Endothelial cell of umbilical vein (primary cell): ENCODE measurements around the gene EGF. TPM values are rescaled to one million over a fixed set of nuclear protein-coding genes. Genes with fewer than 3 reads are reported as not detected.

ENCODE experiments used
- BruUV-seq: library from RNA; stranded (reverse); fragments of 400-500 nt; replicated peaks from 2 replicates; lab custom pipeline; 2021; lab: Mats Ljungman, UMichigan
- CTCF ChIA-PET: fragments of 300-600, 350-600 bp; sonication (Branson Sonifier 250); formaldehyde crosslinking; loops from one replicate; lab custom pipeline; 2021; ENCODE audit warnings: antibody characterized with exemption, inconsistent platforms; lab: Charles Lee
- POLR2A ChIA-PET: fragments of 300-600, 350-600 bp; sonication (Branson Sonifier 250); formaldehyde crosslinking; loops from one replicate; lab custom pipeline; 2021; ENCODE audit warnings: antibody characterized with exemption, inconsistent platforms; lab: Charles Lee
- DNase-seq: peaks from one replicate; pipeline ENCODE4 v3.0.0-alpha.2; 2011; ENCODE audit warnings: low read depth, low spot score
- FAIRE-seq: peaks from 2 replicates; lab custom pipeline; 2011; peaks lifted over from hg19 to GRCh38; lab: Jason Lieb, UNC
- H2AFZ ChIP-seq: 2 replicates; pipeline ENCODE4 v1.6.0; 2012; ENCODE audit warnings: low read depth, low read length, control low read depth, inconsistent platforms
- H3K27ac ChIP-seq: 2 replicates; pipeline ENCODE4 v1.5.1; 2011; ENCODE audit warnings: low read depth, mild to moderate bottlenecking, control low read depth, low read length, moderate library complexity; ENCODE audit not compliant: insufficient read depth
- H3K27me3 ChIP-seq, 2 experiments: 2 replicates each; pipeline versions ENCODE4 v1.6.0 to v1.6.1; 2011; ENCODE audit warnings: low read length in 2 of 2, mixed read lengths in 1 of 2; ENCODE audit not compliant: control insufficient read depth in 2 of 2, insufficient read depth in 2 of 2
- H3K36me3 ChIP-seq, 2 experiments: 2 replicates in 1 of 2; 3 replicates in 1 of 2; pipeline ENCODE4 v1.5.1; 2011; ENCODE audit warnings: low read length in 2 of 2, mild to moderate bottlenecking in 1 of 2, moderate library complexity in 1 of 2; ENCODE audit not compliant: control insufficient read depth in 2 of 2, insufficient read depth in 2 of 2; ENCODE audit errors: extremely low read depth in 1 of 2
- H3K4me1 ChIP-seq: 3 replicates; pipeline ENCODE4 v1.5.1; 2011; ENCODE audit warnings: mild to moderate bottlenecking, low read length; ENCODE audit not compliant: control insufficient read depth, insufficient read depth; ENCODE audit errors: extremely low read depth
- H3K4me2 ChIP-seq: 2 replicates; pipeline ENCODE4 v1.6.1; 2011; ENCODE audit warnings: low read length, control low read depth, mixed read lengths; ENCODE audit not compliant: insufficient read depth
- H3K4me3 ChIP-seq, 3 experiments: fragments of 200-600 bp in 1 of 3; sonication (generic), shearing (Covaris generic) in 1 of 3; replicated peaks in 1 of 3; 2 replicates each; pipeline ENCODE4 v1.5.1; 2011 to 2016; ENCODE audit warnings: control low read depth in 3 of 3, low read length in 3 of 3, mild to moderate bottlenecking in 2 of 3, inconsistent platforms in 1 of 3, low read depth in 1 of 3, moderate library complexity in 1 of 3; ENCODE audit not compliant: insufficient read depth in 1 of 3
- H3K79me2 ChIP-seq: 2 replicates; pipeline ENCODE4 v1.6.0; 2012; ENCODE audit warnings: low read length, inconsistent platforms; ENCODE audit not compliant: control insufficient read depth, insufficient read depth
- H3K9ac ChIP-seq: replicated peaks from 2 replicates; pipeline ENCODE3; 2011; ENCODE audit warnings: low read length, control low read depth; ENCODE audit not compliant: insufficient read depth; ENCODE audit errors: extremely low read depth
- H3K9me1 ChIP-seq: replicated peaks from 3 replicates; pipeline ENCODE4 v1.6.0; 2011; ENCODE audit warnings: mild to moderate bottlenecking, low read length; ENCODE audit not compliant: control insufficient read depth, insufficient read depth; ENCODE audit errors: extremely low read depth
- H3K9me3 ChIP-seq: replicated peaks from 2 replicates; pipeline ENCODE4 v1.5.1; 2012; ENCODE audit warnings: low read length, inconsistent platforms; ENCODE audit not compliant: control insufficient read depth, insufficient read depth
- H4K20me1 ChIP-seq: replicated peaks from 2 replicates; pipeline ENCODE3; 2011; ENCODE audit warnings: mild to moderate bottlenecking, low read length; ENCODE audit not compliant: control insufficient read depth, insufficient read depth; ENCODE audit errors: extremely low read depth
- EZH2 ChIP-seq: IDR thresholded peaks from 2 replicates; pipeline ENCODE4 v1.6.1; 2012; ENCODE audit warnings: borderline replicate concordance, low read depth, mild to moderate bottlenecking, moderate library complexity, low read length, inconsistent platforms; ENCODE audit not compliant: severe bottlenecking
- FOS ChIP-seq: IDR thresholded peaks from 2 replicates; pipeline ENCODE4 v1.6.1; 2011; ENCODE audit warnings: mild to moderate bottlenecking, low read length, moderate library complexity, borderline replicate concordance; ENCODE audit not compliant: insufficient read depth
- GATA2 ChIP-seq: IDR thresholded peaks from 2 replicates; pipeline ENCODE4 v1.7.0; 2011; ENCODE audit warnings: low read depth, mild to moderate bottlenecking, moderate library complexity, mixed read lengths, low read length; ENCODE audit not compliant: insufficient read length, insufficient read depth
- JUN ChIP-seq: IDR thresholded peaks from 2 replicates; pipeline ENCODE4 v1.6.1; 2011; ENCODE audit warnings: borderline replicate concordance, low read depth; ENCODE audit not compliant: insufficient read length, insufficient read depth
- MYC ChIP-seq: IDR thresholded peaks from one replicate; pipeline ENCODE4 v1.6.1; 2011; ENCODE audit warnings: mild to moderate bottlenecking, low read depth, low read length
- POLR2A ChIP-seq: IDR thresholded peaks from 2 replicates; pipeline ENCODE4 v1.6.1; 2012; ENCODE audit warnings: low read depth, mild to moderate bottlenecking, control low read depth, low read length
- POLR2AphosphoS5 ChIP-seq: IDR thresholded peaks from 2 replicates; pipeline ENCODE4 v1.6.1; 2012; ENCODE audit warnings: low read depth, mild to moderate bottlenecking, control low read depth, low read length, moderate library complexity; ENCODE audit not compliant: insufficient read depth
- dilution Hi-C: fragments of 300-500 bp; cut with MboI; formaldehyde crosslinking; loops from one replicate; pipeline ENCODE4 v1.15.0; 2019; ENCODE audit warnings: low sequenced_read_pairs; ENCODE audit not compliant: extremely low pct_ligation_motif_present
- intact Hi-C: fragments of 100-400 bp; cut with micrococcal nuclease; formaldehyde crosslinking; loops from one replicate; pipeline ENCODE4 v1.10.0; 2022
- polyA plus RNA-seq, 4 experiments: library from polyadenylated mRNA; depleted of rRNA in 3 of 4; stranded (reverse) in 3 of 4; unstranded in 1 of 4; fragments of >200 nt; gene quantifications; 2 replicates each; pipeline versions ENCODE4 v1.2.1 to v1.2.3, GENCODE V29; 2011 to 2012; ENCODE audit warnings: missing spikeins in 1 of 4
- total RNA-seq: library from RNA; stranded (reverse); gene quantifications from 2 replicates; pipeline ENCODE4 v1.2.3, GENCODE V29; 2021
- TF ChIP-seq, protein P1 (sequence below): IDR thresholded peaks from 2 replicates; pipeline ENCODE4 v1.6.1; 2011; ENCODE audit not compliant: insufficient read depth, insufficient read length
- TF ChIP-seq, protein P2 (sequence below), 2 donors: IDR thresholded peaks; 1 replicate in 1 of 2; 2 replicates in 1 of 2; pipeline ENCODE4 v1.5.1; 2011; ENCODE audit warnings: low read length in 2 of 2, mild to moderate bottlenecking in 2 of 2, moderate library complexity in 2 of 2, control low read depth in 1 of 2, inconsistent platforms in 1 of 2, low read depth in 1 of 2; ENCODE audit not compliant: insufficient read depth in 1 of 2; ENCODE audit errors: extremely low read depth in 1 of 2

EGF gene
- total and polyA plus RNA-seq, 2 donors (not counting 3 experiments of a cell fraction or from before 2014, with no cell fraction given): not detected

DNA sequence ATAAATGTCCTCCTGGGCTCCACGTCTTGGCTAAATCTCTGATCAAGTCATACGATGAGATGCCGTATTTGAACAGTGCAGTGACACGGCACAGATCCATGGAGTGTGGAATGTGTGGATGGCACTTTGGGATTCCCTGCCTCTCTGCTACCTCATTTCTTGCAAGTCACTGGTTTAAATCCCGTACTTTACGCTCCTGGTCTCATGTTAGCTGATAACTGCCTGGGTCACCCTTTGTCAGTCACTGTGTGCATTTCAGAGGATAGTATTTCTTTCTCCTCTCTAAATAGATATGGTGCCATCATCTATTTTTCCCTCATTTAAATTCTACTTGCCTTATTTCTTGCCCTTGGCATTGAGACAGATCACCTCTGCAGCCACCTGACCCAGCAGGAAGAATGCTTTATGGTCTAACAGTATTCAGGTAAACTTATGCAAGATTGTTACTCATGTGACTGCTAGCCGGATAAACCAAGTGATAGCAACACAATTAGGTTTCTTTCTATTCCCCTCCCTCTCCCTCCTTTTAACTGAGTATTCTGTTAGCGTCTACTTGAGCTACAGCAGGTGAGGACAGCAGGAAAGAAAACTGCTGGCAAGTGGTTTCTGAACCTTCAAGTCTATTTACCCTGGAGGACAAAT is 2.8 kb downstream of the EGF start:
- FAIRE-seq (no peak), DNase-seq (no peak)
- H3K4me1 ChIP-seq: no peaks in the 10 kb centered on the region
- no peak overlapping the region for H3K4me3 ChIP-seq
- no peak overlapping the region for H3K27ac ChIP-seq
- ChIA-PET CTCF (no interaction called here), POLR2A (no interaction called here)
- no TSS peak for BruUV-seq
- H3K79me2 ChIP-seq: no peaks in the 10 kb centered on the region
- no peak overlapping the region for H2AFZ ChIP-seq
- H3K27me3 ChIP-seq: peaks cover 3 to 10% of the 10 kb centered on the region in 2 experiments
- no peak overlapping the region for H3K4me2 ChIP-seq
- dilution Hi-C loops: no loop called here
- H3K36me3 ChIP-seq: no peaks in the 10 kb centered on the region
- H3K9me3 ChIP-seq: no peaks in the 10 kb centered on the region
- no peak for TF ChIP-seq FOS
- TF ChIP-seq POLR2A: no peak
- no peak for TF ChIP-seq POLR2AphosphoS5
- TF ChIP-seq MYC: no peak
- TF ChIP-seq, protein P1, sequence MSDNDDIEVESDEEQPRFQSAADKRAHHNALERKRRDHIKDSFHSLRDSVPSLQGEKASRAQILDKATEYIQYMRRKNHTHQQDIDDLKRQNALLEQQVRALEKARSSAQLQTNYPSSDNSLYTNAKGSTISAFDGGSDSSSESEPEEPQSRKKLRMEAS: no peak
- TF ChIP-seq JUN: no peak
- TF ChIP-seq GATA2: no peak
- TF ChIP-seq, protein P2, sequence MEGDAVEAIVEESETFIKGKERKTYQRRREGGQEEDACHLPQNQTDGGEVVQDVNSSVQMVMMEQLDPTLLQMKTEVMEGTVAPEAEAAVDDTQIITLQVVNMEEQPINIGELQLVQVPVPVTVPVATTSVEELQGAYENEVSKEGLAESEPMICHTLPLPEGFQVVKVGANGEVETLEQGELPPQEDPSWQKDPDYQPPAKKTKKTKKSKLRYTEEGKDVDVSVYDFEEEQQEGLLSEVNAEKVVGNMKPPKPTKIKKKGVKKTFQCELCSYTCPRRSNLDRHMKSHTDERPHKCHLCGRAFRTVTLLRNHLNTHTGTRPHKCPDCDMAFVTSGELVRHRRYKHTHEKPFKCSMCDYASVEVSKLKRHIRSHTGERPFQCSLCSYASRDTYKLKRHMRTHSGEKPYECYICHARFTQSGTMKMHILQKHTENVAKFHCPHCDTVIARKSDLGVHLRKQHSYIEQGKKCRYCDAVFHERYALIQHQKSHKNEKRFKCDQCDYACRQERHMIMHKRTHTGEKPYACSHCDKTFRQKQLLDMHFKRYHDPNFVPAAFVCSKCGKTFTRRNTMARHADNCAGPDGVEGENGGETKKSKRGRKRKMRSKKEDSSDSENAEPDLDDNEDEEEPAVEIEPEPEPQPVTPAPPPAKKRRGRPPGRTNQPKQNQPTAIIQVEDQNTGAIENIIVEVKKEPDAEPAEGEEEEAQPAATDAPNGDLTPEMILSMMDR (IDR thresholded peaks at IDR 0.05; ENCODE audit: extremely low read depth in 1 of 2, insufficient read depth in 1 of 2, low read depth in 1 of 2, low read length in 2 of 2): no peak
- no peak for TF ChIP-seq EZH2
- H4K20me1 ChIP-seq: no peaks in the 10 kb centered on the region
- intact Hi-C loops: no loop called here
- H3K9ac ChIP-seq: no peak overlapping the region
- H3K9me1 ChIP-seq: no peaks in the 10 kb centered on the region
